GM15510 (cell line): Measurements from ENCODE around the gene RNU5B-1.

Experiments
- POLR2A ChIP-seq: IDR thresholded peaks from 3 replicates; pipeline ENCODE4 v1.6.1; 2011; ENCODE audit warnings: borderline replicate concordance; ENCODE audit not compliant: insufficient read length; ENCODE audit errors: extremely low read depth

The RNU5B-1 gene

DNA sequence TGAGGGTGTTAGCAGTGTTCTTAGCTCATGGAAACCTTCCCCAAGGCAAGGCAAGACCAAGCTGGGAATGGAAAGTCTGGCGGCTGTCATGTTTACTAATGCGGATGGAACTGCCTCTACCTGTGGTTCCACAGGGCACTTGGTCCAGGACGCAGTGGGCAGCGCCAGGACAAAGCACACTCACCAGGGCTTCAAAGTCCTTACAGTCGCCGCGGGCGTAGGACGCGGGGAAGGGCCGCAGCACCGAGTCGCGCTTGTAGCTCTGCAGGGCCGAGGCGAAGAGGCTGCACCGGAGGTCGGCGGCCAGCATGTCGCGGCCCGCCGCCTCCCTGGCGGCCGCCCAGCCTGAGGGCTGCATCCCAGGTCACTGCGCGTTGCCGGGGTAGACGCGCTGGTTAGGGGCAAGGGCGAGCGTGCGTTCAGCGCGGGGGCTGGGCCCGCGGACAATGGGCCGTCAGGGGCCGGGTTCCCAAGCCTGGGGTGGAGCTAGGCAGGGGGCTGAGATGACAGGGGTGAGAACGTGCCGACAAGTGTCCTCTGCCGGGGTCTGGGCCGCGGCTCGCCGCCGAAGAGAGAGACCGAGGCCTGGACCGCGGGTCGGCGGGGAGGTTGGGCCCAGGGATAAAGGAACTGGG is 18.3 kb upstream of the RNU5B-1 start:
- no peak for TF ChIP-seq POLR2A

DNA sequence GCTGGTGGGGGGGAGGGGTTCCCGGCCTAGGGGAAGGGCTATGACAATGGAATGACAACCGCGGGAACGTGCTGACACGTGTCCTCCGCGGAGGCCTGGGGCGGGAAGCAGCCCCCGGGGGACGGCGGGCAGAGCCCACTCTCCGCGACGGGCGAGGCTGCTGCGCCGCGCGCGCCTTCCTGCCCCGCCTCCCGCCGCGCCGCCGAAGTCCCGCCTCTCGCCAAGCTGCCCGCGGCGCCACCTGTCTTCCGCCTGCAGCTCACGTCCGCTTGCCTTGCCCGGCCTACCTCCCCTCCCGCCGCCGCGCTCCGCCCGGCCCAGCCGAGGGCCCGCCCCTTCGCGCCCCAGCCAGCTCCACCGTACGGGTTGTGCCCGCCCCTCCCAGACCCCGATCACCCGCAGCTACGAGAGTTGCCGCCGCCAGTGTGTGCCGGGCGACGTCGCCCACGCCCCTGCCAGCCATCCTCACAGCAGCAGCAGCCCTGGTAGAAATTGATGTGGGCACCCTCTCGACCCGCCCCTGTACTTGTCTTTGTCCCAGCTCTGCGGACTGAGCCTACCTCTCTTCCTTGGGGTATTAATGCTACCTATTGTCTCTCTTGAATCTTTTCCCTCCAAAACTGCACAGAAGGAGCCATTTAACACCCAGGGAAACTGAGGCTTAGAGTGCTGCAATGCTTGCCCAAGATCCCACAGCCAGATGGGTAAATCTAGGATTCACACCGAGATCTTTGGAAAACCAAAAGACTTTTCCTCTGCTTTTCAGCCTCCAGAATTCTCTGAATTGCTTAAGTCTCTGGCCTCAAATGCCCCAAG is 17.6 kb upstream of the RNU5B-1 start, which contains the start of gene PARP16:
TSS of gene PARP16 (minus strand) at position 180 of the 816 bp plus-strand sequence. CDS start 457 bp downstream, outside the sequence.
- peak; percentile 81 for TF ChIP-seq POLR2A

- TF ChIP-seq POLR2A: no peak
Observed at GRCh38 chr15:65287520-65287855, 17.0 kb upstream of the RNU5B-1 start.

DNA sequence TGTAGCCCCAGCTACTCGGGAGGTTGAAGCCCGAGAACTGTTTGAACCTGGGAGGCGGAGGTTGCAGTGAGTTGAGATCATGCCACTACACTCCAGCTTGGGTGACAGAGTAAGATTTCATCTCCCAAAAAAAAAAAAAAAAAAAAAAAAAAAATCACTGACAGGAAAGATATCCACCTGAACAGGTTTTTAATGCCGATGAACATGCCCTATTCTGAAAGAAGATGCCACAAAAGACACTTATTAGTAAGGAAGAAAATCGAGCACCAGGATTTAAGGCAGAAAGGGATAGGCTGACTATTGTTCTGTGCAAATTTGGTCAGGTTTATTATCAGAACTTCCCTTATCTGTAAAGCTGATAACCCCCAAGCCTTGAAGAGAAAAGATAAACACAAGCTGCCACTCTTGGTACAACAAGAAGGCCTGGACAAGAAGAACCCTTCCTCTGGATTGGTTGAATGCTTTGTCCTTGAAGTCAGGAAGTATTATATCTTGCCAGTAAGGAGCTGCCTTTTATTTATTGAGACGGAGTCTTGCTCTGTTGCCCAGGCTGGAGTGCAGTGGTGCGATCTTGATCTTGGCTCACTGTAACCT is 15.1 kb upstream of the RNU5B-1 start:
- no peak for TF ChIP-seq POLR2A

DNA sequence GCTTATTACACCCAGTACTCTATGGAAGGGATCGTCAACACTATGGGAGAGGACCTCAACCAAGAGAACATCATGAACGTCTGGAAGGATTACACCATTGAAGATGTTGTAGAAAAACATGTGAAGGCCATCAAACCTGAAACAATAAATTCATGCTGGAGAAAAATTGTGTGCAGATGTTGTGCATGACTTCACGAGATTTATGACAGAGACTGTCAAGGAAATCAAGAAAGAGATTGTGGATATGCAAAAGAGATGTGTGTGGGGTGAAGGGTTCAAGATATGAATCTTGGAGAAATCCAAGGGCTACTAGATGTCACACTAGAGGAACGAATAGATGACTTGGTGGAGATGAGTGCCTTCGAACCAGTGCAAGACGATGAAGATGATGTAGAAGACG is 14.2 kb upstream of the RNU5B-1 start:
- TF ChIP-seq POLR2A: no peak

DNA sequence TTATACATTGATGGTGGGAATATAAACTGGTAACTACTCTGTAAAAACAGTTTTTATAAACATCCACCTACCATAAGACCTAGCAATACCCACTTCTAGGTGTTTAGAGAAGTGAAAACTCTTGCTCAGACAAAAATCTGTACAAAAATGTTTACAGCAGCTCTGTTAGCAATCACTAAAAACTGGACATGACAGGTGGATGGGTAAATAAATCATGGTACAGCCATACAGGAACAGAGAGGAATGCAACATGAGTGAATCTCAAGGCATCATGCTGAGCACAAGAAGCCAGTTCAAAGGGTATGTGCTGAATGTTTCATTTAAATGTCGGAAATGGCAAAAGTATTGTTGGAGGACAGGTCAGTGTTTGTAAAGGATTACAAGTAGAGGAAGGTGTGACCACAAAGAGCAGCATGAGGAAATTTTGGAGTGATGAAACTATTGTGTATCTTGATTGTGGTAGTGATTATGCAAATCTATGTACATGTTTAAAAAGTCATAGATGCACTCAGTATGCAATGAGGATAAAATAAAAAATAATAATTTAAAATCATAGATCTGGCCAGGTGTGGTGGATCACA is 11.4 kb upstream of the RNU5B-1 start:
- no peak for TF ChIP-seq POLR2A

- TF ChIP-seq POLR2A: no peak
Observed at GRCh38 chr15:65298731-65299130, 5.7 kb upstream of the RNU5B-1 start.

GRCh38 chr15:65300924-65301441 is 3.5 kb upstream of the RNU5B-1 start:
- TF ChIP-seq POLR2A: no peak

DNA sequence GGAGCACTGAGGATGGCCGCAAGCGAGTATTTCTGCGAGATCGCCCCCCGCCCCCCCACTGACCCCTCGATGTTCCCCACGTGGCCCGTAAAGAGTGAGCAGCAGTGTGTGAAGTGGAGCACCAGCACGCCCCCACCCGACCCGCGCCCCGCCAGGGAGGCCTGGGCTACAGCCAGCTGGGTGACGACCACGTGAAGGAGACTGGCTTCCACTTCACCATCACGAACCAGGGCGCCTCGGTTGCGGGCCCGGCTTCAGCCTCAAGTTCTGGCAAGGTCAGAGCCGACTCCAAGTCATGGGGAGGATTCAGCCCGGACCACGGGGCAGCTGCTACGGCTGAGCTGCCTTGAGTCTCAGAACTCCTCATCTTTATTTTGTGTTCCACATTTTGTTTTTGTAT is 2.4 kb upstream of the RNU5B-1 start:
- no peak for TF ChIP-seq POLR2A

GRCh38 chr15:65303687-65304380 is 643 bp upstream of the RNU5B-1 start:
- TF ChIP-seq POLR2A: no peak

DNA sequence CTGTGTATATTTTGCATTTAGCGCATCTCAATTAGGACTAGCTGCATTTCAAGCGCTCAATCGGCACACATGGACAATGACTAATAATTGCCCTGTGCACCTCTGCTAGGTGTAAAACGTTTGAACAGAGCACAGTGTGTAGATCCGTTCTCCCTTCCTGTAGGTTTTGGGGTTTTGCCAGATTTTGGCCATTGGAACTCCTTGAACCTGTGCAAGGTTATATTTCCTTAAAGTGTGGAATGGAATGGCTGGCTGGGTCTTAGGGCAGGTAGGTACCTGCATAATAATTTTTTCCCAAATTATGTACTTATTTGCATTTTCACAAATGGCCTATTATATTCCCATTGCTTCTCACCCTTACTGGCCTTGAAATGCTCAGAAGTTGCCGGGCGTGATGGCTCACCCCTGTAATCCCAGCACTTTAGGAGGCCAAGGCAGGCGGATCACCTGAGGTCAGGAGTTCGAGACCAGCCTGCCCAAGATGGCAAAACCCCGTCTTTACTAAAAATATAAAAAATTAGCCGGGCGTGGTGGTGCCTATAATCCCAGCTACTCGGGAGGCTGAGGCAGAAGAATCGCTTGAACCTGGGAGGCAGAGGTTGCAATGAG is 777 bp downstream of the RNU5B-1 start:
- TF ChIP-seq POLR2A: no peak

DNA sequence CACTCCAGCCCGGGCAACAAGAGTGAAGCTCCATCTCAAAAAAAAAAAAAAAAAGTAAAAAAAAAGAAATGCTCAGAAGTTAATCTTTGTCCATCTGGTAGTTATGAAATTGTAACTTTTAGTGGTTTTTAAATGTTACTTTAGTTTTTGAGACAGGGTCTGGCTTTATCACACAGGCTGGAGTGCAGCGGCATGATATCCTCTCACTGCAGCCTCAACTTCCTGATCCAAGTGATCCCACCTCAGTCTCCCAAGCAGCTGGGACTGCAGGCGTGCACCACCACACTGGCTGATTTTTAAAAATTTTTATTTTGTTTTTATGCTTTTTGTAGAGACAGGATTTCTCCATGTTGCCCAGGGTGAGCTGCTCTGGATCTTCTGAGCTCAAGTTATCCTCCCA is 1.3 kb downstream of the RNU5B-1 start:
- TF ChIP-seq POLR2A: no peak

- TF ChIP-seq POLR2A: no peak
Observed at GRCh38 chr15:65306551-65306950, 2.1 kb downstream of the RNU5B-1 start.

GRCh38 chr15:65307978-65308377 is 3.5 kb downstream of the RNU5B-1 start:
- TF ChIP-seq POLR2A: no peak

DNA sequence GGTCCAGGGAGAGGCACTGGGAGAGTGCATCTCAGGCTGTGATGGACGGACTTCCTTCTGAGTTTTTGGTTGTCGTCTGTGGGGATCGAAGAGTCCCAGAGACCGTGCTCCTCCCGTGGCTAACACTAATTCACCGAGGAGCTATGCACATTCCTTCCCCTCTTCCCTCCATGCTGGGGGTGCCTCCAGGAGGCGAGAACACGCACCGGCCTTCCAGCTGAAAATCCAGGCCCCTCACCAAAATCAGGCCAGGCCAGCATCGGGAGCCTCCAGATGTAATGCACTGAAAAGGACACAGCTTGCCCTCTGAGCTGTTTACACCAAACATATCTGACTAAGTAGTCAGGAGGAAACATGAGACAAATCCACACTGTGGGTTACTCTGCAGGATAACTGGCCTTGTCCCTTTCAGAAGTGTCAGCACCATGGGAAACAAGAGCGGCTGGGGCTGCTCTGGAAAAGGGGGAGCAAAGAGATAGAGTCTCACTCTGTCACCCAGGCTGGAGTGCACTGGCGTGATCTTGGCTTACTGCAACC is 5.5 kb downstream of the RNU5B-1 start:
- no peak for TF ChIP-seq POLR2A
